ENCODE data around the gene AUP1.

DNA sequence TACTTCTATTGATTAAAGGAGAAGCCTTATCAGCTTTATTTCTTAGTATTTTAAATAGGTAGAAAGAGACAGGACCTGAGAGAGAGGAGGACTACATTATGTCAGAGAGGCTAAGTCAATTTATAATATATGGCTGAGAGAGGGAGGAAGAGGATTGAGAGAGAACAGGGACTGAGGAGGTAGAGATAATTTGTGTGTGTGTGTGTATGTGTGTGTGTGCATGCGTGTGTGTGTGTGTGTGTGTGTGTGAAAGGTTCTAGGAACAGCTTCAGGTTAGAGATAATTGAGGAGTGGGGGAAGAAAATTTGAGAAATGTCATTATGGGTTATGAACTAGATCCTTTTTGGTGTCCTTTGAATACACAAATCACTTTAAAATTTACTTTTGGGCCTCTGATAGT lies 40.2 kb upstream of the AUP1 start:
- TF ChIP-seq RCOR1 (IDR thresholded peaks at IDR 0.05; ENCODE audit: low read depth, low read length) (no peak), EP300 (IDR thresholded peaks at IDR 0.05) (no peak), BHLHE40 (IDR thresholded peaks at IDR 0.05; ENCODE audit: low read depth, low read length) (no peak), RAD21 (conservative IDR thresholded peaks at IDR 0.05 in 1 of 2, IDR thresholded peaks at IDR 0.05 in 1 of 2) (no peak), POLR2A (IDR thresholded peaks at IDR 0.05; ENCODE audit: low read length) (no peak), RFX5 (IDR thresholded peaks at IDR 0.05) (no peak), GATA3 (IDR thresholded peaks at IDR 0.05; ENCODE audit: borderline replicate concordance) (no peak), HOXA7 (CRISPR knock-in tag; IDR thresholded peaks at IDR 0.05) (no peak), CEBPB (IDR thresholded peaks at IDR 0.05) (no peak)
- TF ChIP-seq, protein P1, sequence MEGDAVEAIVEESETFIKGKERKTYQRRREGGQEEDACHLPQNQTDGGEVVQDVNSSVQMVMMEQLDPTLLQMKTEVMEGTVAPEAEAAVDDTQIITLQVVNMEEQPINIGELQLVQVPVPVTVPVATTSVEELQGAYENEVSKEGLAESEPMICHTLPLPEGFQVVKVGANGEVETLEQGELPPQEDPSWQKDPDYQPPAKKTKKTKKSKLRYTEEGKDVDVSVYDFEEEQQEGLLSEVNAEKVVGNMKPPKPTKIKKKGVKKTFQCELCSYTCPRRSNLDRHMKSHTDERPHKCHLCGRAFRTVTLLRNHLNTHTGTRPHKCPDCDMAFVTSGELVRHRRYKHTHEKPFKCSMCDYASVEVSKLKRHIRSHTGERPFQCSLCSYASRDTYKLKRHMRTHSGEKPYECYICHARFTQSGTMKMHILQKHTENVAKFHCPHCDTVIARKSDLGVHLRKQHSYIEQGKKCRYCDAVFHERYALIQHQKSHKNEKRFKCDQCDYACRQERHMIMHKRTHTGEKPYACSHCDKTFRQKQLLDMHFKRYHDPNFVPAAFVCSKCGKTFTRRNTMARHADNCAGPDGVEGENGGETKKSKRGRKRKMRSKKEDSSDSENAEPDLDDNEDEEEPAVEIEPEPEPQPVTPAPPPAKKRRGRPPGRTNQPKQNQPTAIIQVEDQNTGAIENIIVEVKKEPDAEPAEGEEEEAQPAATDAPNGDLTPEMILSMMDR (IDR thresholded peaks at IDR 0.05) = no peak
- TF ChIP-seq, protein P2, sequence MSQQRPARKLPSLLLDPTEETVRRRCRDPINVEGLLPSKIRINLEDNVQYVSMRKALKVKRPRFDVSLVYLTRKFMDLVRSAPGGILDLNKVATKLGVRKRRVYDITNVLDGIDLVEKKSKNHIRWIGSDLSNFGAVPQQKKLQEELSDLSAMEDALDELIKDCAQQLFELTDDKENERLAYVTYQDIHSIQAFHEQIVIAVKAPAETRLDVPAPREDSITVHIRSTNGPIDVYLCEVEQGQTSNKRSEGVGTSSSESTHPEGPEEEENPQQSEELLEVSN (IDR thresholded peaks at IDR 0.05; ENCODE audit: borderline replicate concordance, low read depth) = no peak
- TF ChIP-seq, protein P3, sequence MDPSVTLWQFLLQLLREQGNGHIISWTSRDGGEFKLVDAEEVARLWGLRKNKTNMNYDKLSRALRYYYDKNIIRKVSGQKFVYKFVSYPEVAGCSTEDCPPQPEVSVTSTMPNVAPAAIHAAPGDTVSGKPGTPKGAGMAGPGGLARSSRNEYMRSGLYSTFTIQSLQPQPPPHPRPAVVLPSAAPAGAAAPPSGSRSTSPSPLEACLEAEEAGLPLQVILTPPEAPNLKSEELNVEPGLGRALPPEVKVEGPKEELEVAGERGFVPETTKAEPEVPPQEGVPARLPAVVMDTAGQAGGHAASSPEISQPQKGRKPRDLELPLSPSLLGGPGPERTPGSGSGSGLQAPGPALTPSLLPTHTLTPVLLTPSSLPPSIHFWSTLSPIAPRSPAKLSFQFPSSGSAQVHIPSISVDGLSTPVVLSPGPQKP (IDR thresholded peaks at IDR 0.05; ENCODE audit: low read depth, low read length) = no peak

Data from A549 (cell line).